Measurements from ENCODE around the gene ESPNL. TPM values are rescaled to one million over a fixed set of nuclear protein-coding genes. Genes with fewer than 3 reads are reported as not detected.

The ESPNL gene
- total RNA-seq, 4 donors from 2014 or later = 0.13 to 0.29 TPM; not detected in 2

DNA sequence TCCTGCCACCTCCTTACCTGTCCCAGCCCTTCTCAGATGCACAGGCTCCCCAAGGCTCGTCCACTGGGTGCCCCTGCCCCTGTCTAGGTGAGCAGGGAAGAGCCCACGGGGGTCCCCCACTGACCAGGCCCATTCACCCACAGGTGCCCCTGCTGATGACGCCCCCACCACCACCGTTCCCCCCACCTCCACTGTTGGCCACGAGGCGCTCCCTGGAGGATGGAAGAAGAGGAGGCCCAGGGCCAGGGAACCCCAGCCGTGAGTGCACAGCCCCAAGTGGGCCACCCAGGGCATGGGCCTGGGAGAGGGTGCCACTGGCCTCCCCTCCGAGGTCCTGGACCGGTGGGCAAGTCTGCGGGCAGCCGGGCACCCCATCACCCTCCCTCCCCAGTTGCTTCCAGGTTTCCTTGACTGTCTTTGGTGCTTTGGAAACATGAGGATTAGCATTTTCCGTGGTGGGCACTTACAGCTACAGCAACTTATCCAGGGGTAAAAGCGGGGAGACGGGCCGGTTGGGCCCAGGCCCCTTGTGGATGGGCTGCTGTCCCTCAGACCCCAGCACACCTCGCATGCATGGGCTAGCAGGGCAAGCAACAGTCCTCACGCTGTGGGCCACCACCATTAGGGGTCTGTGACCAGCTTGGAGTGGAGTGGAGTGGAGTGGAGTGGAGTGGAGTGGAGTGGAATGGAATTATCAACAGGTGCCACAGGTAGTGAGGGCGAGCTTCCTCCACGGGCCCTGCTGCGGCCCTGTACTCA is 25.2 kb downstream of the ESPNL start:
- no peak for DNase-seq (ENCODE audit: low spot score in 2 of 2)
- no peak for TF ChIP-seq POLR2A (IDR thresholded peaks at IDR 0.05)
- TF ChIP-seq, protein P1, sequence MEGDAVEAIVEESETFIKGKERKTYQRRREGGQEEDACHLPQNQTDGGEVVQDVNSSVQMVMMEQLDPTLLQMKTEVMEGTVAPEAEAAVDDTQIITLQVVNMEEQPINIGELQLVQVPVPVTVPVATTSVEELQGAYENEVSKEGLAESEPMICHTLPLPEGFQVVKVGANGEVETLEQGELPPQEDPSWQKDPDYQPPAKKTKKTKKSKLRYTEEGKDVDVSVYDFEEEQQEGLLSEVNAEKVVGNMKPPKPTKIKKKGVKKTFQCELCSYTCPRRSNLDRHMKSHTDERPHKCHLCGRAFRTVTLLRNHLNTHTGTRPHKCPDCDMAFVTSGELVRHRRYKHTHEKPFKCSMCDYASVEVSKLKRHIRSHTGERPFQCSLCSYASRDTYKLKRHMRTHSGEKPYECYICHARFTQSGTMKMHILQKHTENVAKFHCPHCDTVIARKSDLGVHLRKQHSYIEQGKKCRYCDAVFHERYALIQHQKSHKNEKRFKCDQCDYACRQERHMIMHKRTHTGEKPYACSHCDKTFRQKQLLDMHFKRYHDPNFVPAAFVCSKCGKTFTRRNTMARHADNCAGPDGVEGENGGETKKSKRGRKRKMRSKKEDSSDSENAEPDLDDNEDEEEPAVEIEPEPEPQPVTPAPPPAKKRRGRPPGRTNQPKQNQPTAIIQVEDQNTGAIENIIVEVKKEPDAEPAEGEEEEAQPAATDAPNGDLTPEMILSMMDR (IDR thresholded peaks at IDR 0.05) = no peak
- H3K4me3 ChIP-seq (ENCODE audit: low read depth, poor library complexity, severe bottlenecking) = no peak overlapping the region
- 86 to 96% methylated on average over 15 to 20 of the region's 20 CpGs for WGBS, 2 donors
- intact Hi-C loops (cut with DNase I; ENCODE audit: low total_unique reads) = no loop called here

DNA sequence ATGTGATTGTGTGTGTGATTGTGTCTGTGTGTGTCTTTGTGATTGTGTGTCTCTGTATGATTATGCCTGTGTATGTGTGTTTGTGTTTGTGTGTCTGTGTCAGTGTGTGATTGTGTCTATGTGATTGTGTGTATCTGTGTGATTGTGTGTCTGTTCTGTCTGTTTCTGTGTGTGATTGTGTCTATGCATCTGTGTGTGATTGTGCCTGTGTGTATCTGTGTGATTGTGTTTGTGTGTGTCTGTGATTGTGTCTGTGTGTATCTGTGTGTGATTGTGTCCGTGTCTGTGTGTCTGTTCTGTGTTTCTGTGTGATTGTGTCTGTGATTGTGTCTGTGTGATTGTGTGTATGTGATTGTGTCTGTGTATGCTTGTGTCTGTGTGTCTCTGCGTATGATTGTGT is 26.2 kb downstream of the ESPNL start:
- 94 to 95% methylated on average over 2 of the region's 2 CpGs for WGBS, 2 donors
- intact Hi-C loops (cut with DNase I; ENCODE audit: low total_unique reads) = no loop called here

DNA sequence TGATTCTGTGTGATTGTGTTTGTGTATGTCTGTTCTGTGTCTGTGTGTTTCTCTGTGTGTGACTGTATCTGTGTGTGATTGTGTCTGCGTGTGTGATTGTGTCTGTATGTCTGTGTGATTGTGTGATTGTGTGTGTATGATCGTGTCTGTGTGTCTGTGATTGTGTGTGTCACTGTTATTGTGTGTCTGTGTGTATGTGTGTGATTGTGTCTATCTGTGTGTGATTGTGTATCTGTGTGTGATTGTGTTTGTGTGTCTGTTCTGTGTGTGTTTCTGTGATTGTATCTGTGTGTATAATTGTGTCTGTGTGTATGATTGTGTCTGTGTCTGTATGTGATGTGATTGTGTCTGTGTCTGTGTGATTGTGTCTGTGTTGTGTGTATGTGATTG is 26.6 kb downstream of the ESPNL start:
- no peak for TF ChIP-seq POLR2A (IDR thresholded peaks at IDR 0.05)
- TF ChIP-seq, protein P1 (IDR thresholded peaks at IDR 0.05) = peak in 1 of 3 donors; percentile 39
- DNase-seq (ENCODE audit: low spot score in 2 of 2) = no peak
- 81 to 93% methylated on average over 2 of the region's 2 CpGs for WGBS, 2 donors
- intact Hi-C loops (cut with DNase I; ENCODE audit: low total_unique reads) = no loop called here
- no peak overlapping the region for H3K4me3 ChIP-seq (ENCODE audit: low read depth, poor library complexity, severe bottlenecking)

More for the DNA sequence above, 26.2 kb downstream of the ESPNL start:
- DNase-seq (ENCODE audit: low spot score in 2 of 2) = no peak
- H3K4me3 ChIP-seq (ENCODE audit: low read depth, poor library complexity, severe bottlenecking) = no peak overlapping the region
- TF ChIP-seq POLR2A (IDR thresholded peaks at IDR 0.05) = no peak
- TF ChIP-seq, protein P1 (IDR thresholded peaks at IDR 0.05) = peak in 1 of 3 donors; percentile 5

DNA sequence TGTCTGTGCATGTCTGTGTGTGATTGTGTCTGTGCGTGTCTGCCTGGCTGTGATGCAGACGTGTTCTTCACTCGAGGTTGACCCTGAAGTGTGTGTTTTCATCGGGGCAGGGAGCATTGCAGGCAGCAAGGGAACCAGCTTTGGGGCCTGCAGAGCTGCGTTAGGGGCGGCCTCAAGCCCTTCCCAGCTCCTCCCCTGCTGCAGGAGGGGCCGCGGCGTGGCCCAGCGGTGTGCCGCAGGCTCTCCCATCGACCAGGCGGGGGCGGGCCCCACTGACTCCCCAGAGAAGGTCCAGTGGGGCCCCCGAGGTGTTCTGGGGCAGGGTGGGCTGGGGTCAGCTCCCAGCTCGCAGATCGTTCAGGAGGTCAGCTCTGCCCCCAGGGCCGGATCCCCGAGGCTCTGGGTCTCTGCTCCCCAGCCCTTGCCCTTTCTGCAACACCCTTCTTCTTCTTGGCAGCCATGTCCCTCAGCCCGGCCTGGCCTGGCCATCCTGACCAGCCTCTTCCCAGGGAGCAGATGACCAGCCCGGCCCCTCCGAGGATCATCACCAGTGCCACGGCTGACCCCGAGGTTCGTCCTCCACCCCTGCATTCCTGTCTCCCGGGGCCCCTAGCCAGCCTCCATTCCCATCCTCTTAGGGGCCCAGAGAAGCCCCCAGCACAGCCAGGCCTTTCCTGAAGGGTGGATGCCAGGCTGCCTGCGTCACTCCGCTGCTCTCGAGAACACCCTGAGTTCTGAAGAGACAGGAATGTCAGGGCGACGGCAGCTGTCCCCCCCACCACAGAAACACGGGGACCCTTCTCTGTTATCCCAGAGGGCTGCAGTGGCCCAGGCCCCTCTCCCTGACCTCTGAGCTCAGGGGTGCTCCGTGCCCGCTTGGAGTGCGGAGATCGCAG is 27.3 kb downstream of the ESPNL start:
- WGBS, 2 donors = 53 to 61% methylated on average over 19 to 26 of the region's 36 CpGs
- no peak for DNase-seq (ENCODE audit: low spot score in 2 of 2)
- intact Hi-C loops (cut with DNase I; ENCODE audit: low total_unique reads) = no loop called here
- TF ChIP-seq, protein P1 (IDR thresholded peaks at IDR 0.05) = no peak
- TF ChIP-seq POLR2A (IDR thresholded peaks at IDR 0.05) = no peak
- no peak overlapping the region for H3K4me3 ChIP-seq (ENCODE audit: low read depth, poor library complexity, severe bottlenecking)

DNA sequence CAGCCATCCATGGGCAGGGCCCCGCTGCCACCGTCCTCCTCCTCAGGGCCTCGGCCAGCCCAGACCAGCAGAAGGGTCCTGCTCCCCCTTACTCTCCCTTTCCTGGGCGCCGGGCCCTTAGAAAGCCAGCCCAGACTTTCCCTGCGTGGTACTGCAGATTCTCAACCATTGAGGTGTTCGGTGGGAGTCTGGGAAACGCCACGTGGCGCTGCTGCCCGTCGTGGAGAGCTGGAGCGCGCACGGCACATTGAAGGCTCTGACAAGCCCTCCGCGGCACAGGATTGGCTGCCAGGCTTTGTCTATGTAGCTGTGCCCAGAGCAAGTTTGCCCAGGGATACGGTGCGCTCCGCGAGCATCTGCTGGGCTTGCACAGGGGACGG is 27.9 kb downstream of the ESPNL start:
- DNase-seq (ENCODE audit: low spot score in 2 of 2) = no peak
- no peak for TF ChIP-seq POLR2A (IDR thresholded peaks at IDR 0.05)
- TF ChIP-seq, protein P1 (IDR thresholded peaks at IDR 0.05) = no peak
- intact Hi-C loops (cut with DNase I; ENCODE audit: low total_unique reads) = no loop called here
- WGBS, 2 donors = 80 to 92% methylated on average over 19 to 22 of the region's 22 CpGs
- H3K4me3 ChIP-seq (ENCODE audit: low read depth, poor library complexity, severe bottlenecking) = no peak overlapping the region

All from lower leg skin (tissue), 4 donors.